Measurements from ENCODE around the gene RETREG1.
"Not testable (repeated sequence)": the region's sequence is repeated elsewhere in the genome, so short reads cannot be mapped to it uniquely, and the experiment has no call there.

The RETREG1 gene

GRCh38 chr5:16484081-16484480 is 132.7 kb downstream of the RETREG1 start:
- no peak for DNase-seq (ENCODE audit: low spot score)

GRCh38 chr5:16483361-16483760 is 133.4 kb downstream of the RETREG1 start:
- DNase-seq (ENCODE audit: low spot score), result no peak

DNA sequence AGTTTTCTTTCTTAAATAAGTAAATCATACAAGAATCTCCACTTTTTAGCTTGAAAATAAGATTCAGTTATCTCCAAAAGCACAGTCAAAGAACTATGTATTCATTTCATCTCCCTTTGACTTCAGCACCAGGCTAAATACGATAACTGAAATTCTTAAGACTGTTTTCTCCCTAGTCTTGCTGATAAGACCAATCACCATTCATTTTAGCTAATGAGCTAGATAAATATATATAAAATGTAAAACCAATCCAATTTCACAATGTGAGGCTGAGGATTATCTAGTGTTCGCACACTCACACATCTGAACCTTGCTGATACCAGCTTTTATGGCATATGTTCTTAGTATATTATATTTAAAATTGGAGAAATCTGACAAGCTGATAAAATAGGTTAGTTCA is 133.9 kb downstream of the RETREG1 start:
- DNase-seq (ENCODE audit: low spot score), result no peak

DNA sequence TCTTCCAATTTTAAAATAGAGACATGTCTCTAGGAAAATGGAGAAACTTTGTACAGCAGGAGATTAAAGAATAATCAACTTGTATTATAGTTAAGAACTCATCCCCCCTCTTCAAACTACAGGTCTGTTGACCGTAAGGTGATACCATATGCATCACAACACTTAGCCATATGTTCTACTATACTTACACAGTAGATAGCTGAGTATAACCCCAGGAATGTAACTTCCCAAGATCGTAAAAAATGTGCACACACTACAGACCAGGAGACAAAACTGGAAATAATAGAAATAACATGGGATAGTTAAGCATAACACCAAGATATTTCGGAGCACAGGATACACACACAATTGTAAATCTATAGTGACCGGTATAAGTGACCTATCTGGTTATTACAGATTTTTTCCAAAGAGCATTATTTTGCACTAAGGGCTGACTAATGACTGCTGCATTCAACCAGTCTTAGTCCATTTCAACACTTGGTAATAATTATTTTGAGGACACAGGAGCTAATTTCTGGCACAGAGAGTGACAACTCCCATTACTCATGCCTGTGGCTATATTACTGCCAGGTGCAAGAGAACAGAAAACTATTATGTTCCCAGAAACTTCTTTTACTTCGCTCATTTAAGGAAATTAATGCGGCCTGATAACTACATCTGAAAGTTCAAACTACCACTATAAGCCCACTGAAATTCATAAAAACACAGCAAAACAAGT is 135.8 kb downstream of the RETREG1 start:
- no peak for DNase-seq (ENCODE audit: low spot score)

- DNase-seq (ENCODE audit: low spot score), result no peak
These were observed 136.7 kb downstream of the RETREG1 start for GRCh38 chr5:16480144-16480543.

DNA sequence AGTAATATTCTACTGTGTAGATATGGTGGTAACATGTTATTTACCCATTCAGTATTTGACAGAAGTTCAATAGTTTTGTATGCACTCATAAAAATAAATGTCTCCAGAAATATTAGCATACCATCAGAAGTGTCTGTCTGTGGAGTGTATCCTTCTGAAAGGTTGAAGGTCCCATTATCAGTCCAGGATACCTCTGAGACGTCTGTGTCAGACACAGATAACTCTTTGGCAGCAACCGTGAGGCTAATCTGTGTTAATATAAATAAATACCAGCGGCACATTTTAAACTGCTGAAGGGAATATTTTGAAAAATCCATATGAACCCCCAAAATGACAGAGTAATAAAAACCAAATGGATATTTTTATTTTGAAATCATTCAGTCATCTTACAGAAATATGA is 139.3 kb downstream of the RETREG1 start:
- DNase-seq (ENCODE audit: low spot score), result no peak

DNA sequence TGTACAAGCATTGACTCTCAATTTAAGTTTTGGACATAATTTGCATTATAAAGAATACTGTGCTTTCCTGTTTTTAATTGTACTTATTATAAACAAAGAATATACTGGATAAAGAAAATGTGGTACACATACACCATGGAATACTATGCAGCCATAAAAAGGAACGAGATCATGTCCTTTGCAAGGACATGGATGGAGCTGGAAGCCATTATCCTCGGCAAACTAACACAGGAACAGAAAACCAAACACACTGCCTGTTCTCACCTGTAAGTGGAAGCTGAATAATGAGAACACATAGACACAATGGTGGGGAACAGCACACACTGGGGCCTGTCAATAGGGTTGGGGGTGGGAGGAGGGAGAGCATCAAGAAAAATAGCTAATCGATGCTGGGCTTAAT is 140.4 kb downstream of the RETREG1 start:
- not testable (repeated sequence) for DNase-seq (ENCODE audit: low spot score)

GRCh38 chr5:16471387-16471786 is 145.4 kb downstream of the RETREG1 start:
- no peak for DNase-seq (ENCODE audit: low spot score)

DNA sequence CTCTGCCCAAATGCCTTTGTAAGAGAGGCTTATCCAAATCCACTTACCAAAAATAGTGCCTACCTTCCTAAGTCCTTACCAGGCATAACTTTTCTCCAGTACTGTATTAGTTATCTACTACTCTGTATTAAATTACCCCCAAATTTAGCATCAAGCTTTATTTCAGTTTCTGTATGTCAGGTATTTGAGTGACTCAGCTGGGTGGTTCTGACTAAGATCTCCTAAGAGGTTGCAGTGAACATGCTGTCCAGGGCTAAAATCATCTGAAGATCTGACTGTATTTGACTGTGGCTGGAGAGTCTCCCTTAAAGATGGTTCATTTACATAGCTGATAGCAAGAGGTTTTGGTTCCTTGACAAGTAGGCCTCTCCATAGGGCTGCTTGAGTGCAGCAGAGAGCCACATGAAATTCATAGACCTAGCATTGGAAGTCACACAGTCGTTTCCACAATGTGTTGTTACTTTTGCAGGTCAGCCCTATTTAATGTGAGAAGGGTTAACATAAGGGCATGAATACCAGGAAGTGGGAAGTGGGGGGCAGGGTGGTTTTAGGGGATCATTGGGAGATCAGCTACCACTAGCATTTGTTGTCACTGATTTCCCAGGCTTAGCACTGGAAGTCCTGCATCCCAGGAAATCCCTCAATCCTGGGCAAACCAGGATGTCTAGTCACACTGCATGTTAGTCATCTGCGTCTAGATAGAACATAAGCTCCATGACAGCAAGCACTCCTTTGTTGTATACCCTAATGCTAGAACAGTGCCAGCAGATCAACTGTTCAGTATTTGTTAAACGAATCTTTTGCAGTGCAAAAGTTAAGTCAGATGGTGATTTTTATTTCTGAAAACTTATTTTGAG is 149.2 kb downstream of the RETREG1 start:
- DNase-seq (ENCODE audit: low spot score), result peak; percentile 27

- DNase-seq (ENCODE audit: low spot score), result peak; percentile 77
These were observed 151.0 kb downstream of the RETREG1 start, which contains the start of gene ZNF622 for GRCh38 chr5:16465544-16466432. TSS of gene ZNF622 (minus strand) at chr5:16465800. CDS start at chr5:16465665, 135 bp downstream.

DNA sequence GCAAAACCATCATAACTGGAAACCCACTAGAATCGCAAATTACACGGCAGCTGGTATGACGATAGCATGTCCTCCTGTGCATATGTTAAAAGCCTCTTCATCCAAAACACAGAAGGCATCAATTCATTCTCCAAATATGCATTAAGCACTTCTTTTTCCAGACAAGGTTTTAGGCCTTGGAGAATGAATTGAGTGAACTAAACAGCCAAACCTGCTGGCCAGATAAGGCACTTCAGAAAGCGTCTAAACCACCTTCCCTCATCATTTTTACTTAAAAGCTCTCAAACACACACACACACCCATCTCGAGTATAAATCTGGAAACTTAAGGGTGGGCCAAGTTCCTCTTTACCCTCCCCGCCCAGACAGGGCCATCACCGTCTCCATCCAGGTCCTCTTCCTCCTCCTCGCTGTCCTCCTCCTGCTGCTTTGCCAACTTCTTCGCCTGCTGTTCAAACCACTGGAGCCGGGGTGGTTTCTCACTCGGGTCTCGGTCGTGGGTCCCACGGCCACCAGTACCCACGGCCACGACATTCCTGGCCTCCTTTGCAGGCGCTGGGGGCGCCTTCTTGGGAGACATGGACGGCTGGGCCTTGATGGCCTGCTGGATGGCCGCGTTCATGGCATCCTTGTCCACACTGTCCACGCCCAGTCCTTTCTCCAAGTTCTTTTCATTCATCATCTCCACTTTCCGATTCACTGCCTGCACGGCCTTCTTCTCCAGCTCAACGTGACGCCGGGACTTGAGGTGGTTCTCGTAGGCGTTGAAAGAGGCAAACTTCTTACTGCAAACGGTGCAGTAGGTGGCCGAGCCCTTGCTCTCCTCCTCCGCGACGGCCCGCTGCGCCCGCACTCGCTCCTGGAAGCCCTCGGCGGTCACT is 151.9 kb downstream of the RETREG1 start:
- DNase-seq (ENCODE audit: low spot score), result no peak

- no peak for DNase-seq (ENCODE audit: low spot score)
These were observed 152.6 kb downstream of the RETREG1 start for GRCh38 chr5:16464231-16464630.

DNA sequence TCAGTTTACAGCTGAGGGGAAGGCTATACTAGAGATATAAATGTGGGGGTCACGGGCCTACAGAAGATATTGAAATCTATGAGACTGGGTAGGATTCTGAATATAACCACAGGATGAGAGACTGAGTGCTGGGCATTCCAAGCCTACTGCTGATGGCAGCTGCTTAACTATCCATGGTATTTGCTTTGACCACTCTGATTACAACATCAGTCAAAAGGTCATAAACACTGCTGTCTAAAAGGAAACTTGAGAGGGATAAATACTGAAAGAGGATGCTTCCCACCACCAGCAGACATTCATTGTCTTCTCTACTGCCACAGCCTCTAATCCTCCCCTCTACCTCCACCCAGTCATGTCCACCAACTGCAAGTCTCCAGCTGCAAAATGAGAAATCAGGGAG is 155.0 kb downstream of the RETREG1 start:
- DNase-seq (ENCODE audit: low spot score), result peak; percentile 37

DNA sequence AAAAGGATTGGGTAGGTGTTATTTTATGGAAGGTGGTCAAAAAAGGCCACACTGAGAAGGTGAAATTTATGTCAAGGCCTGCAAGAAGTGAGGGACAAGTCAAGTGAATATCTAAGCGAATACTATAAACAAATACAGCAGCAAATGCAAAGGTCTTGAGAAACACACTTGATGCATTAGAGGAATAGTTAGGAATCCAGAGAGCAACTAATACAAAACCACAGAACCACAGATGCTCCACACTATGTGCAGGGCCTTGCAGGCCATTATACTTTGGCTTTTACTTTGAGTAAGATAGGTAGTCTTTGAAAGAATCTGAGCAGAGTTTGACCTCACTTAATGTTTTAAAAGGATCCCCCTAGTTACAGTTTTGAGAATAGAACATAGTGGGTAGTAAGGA is 155.8 kb downstream of the RETREG1 start:
- no peak for DNase-seq (ENCODE audit: low spot score)

DNA sequence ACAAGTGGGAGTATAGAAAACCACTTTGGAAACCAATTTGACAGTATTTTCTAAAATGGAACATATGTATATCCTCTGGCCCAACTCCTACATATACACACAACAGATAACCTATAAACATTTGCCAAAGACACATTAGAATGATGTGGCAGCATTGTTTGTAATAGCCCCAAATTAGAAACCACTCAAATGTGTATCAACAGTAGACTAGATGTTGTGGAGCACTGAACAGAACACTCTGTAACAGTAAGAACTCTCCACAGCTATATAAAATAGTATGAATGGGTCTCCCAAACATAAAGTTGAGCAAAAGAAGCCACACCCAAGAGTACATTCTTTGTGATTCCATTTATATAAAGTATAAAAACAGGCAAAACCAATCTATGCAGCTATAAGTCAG is 157.3 kb downstream of the RETREG1 start:
- DNase-seq (ENCODE audit: low spot score), result no peak

DNA sequence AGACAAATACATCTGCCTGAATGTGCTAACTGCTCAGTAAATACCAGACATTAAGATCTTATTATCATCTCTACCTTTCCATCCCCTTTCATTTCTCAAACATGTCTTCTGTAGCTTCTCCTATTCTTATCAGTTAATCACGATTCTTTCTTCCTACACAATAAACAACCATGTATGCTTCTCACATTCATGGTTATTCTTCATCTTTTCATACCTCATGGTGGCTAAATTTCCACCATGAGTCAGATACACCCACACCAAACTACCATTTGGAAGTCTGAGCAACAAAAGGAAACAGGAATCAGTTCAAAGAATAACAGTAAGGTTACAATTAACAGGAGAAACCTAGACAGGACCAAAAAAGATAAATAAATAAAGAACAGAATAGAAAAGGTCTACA is 158.9 kb downstream of the RETREG1 start:
- DNase-seq (ENCODE audit: low spot score), result no peak

DNA sequence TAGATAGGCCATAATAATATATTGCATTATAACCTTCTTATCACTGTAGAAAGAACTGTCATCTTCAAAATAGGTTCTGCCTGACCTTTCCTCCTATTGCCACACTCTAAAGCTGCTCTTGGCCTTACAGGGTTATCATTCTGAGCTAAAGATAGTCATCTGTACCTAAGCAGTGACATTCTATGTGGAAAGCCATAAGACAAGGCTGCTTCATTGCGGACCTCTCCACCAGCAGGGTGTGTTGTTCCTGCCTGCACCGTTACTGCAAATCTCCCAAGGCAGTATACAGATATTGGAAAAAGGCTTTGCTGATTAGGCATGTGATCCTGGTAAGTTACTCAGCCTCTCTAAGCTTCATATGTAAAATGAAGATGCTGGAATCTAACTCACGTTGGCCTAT is 159.3 kb downstream of the RETREG1 start:
- DNase-seq (ENCODE audit: low spot score), result no peak

GRCh38 chr5:16456103-16456832 is 160.5 kb downstream of the RETREG1 start:
- DNase-seq (ENCODE audit: low spot score), result peak; percentile 26

DNA sequence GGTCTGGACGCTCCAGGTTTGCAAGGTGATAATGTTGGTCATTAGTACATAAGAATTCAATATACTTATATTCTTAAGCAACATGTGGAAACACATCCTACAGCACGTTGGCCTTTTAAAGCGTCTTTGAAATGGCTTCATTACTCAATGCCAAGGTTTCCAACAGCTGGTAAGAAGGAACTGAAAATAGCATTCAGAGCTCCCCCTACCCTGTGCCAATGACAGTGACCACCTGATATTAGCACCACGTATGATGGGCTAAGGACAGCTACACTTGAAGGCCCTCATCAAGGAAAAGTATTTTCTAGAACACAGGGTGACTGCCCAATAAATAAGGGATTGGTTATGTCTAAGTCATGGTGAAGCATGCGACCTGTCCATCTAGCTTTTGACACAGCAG is 161.1 kb downstream of the RETREG1 start:
- DNase-seq (ENCODE audit: low spot score), result no peak

- DNase-seq (ENCODE audit: low spot score), result no peak
These were observed 162.1 kb downstream of the RETREG1 start for GRCh38 chr5:16454686-16455085.

DNA sequence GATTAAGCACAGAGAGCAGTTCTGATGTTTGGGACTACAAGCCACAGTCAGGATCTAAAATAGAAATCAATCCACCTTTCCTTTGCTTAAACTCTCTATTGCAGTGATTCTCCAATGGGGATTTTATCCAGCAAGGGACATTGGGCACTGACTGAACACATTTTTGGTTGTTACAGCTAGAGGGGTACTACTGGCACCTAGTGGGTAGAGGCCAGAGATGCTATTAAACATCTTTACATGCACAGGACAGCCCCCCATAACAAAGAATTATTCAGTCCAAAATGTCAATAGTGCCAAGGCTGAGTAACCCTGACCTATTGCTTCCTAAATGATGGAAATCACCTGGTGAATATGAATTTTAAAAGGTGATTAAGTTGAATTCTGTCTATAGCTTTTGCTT is 163.2 kb downstream of the RETREG1 start:
- DNase-seq (ENCODE audit: low spot score), result no peak

Data from hepatic stellate cell (primary cell).